Measurements from ENCODE around the gene EIPR1.
"Not testable (repeated sequence)": the region's sequence is repeated elsewhere in the genome, so short reads cannot be mapped to it uniquely, and the experiment has no call there.

Gene EIPR1

GRCh38 chr2:3302751-3303582 is 74.7 kb downstream of the EIPR1 start:
- no peak for DNase-seq

GRCh38 chr2:3302421-3302750 is 75.2 kb downstream of the EIPR1 start:
- no peak for DNase-seq

- DNase-seq = no peak
Observed at GRCh38 chr2:3301001-3301400, 76.6 kb downstream of the EIPR1 start.

GRCh38 chr2:3300224-3300995 is 77.2 kb downstream of the EIPR1 start:
- DNase-seq = no peak

- no peak for DNase-seq
Observed at GRCh38 chr2:3299703-3300102, 77.9 kb downstream of the EIPR1 start.

GRCh38 chr2:3299130-3299529 is 78.5 kb downstream of the EIPR1 start:
- DNase-seq = no peak

GRCh38 chr2:3298191-3298590 is 79.4 kb downstream of the EIPR1 start:
- DNase-seq = no peak

- DNase-seq = no peak
Observed at GRCh38 chr2:3297523-3297922, 80.1 kb downstream of the EIPR1 start.

GRCh38 chr2:3296182-3296972 is 81.2 kb downstream of the EIPR1 start:
- no peak for DNase-seq

- no peak for DNase-seq
Observed at GRCh38 chr2:3294493-3294892, 83.1 kb downstream of the EIPR1 start.

- DNase-seq = no peak
Observed at GRCh38 chr2:3294069-3294468, 83.5 kb downstream of the EIPR1 start.

GRCh38 chr2:3293221-3293620 is 84.4 kb downstream of the EIPR1 start:
- no peak for DNase-seq

- DNase-seq = no peak
Observed at GRCh38 chr2:3292416-3292815, 85.2 kb downstream of the EIPR1 start.

- no peak for DNase-seq
Observed at GRCh38 chr2:3291750-3292149, 85.9 kb downstream of the EIPR1 start.

- DNase-seq = no peak
Observed at GRCh38 chr2:3291113-3291512, 86.5 kb downstream of the EIPR1 start.

- DNase-seq = no peak
Observed at GRCh38 chr2:3290655-3291054, 87.0 kb downstream of the EIPR1 start.

- no peak for DNase-seq
Observed at GRCh38 chr2:3289971-3290370, 87.6 kb downstream of the EIPR1 start.

- no peak for DNase-seq
Observed at GRCh38 chr2:3289526-3289925, 88.1 kb downstream of the EIPR1 start.

- DNase-seq = no peak
Observed at GRCh38 chr2:3289171-3289515, 88.5 kb downstream of the EIPR1 start.

GRCh38 chr2:3288470-3289170 is 89.0 kb downstream of the EIPR1 start:
- no peak for DNase-seq

- DNase-seq = no peak
Observed at GRCh38 chr2:3287896-3288295, 89.7 kb downstream of the EIPR1 start.

GRCh38 chr2:3286646-3287036 is 91.0 kb downstream of the EIPR1 start:
- not testable (repeated sequence) for DNase-seq

Measured in T-helper 2 cell (primary cell).